Endothelial cell (in vitro differentiated cells): ENCODE data around the gene DIS3L2. TPM values are rescaled to one million over a fixed set of nuclear protein-coding genes. Genes with fewer than 3 reads are reported as not detected.
"Not testable (repeated sequence)": the region's sequence is repeated elsewhere in the genome, so short reads cannot be mapped to it uniquely, and the experiment has no call there.

Source experiments
- DNase-seq: peaks from one replicate; pipeline ENCODE4 v3.0.0; 2021; ENCODE audit warnings: low spot score
- H3K27ac Mint-ChIP-seq: one replicate; pipeline ENCODE4 v1.8.0; 2021; ENCODE audit warnings: mixed read lengths, inconsistent platforms; ENCODE audit not compliant: unreplicated experiment
- H3K27me3 Mint-ChIP-seq: one replicate; pipeline ENCODE4 v1.8.0; 2021; ENCODE audit warnings: mild to moderate bottlenecking, moderate library complexity, mixed read lengths, inconsistent platforms; ENCODE audit not compliant: unreplicated experiment
- H3K36me3 Mint-ChIP-seq: one replicate; pipeline ENCODE4 v1.8.0; 2021; ENCODE audit warnings: mild to moderate bottlenecking, low read depth, mixed read lengths, inconsistent platforms; ENCODE audit not compliant: unreplicated experiment
- H3K4me1 Mint-ChIP-seq: one replicate; pipeline ENCODE4 v1.8.0; 2021; ENCODE audit warnings: mild to moderate bottlenecking, mixed read lengths, inconsistent platforms; ENCODE audit not compliant: unreplicated experiment
- H3K4me3 Mint-ChIP-seq: one replicate; pipeline ENCODE4 v1.8.0; 2021; ENCODE audit warnings: mild to moderate bottlenecking, mixed read lengths, inconsistent platforms; ENCODE audit not compliant: unreplicated experiment
- H3K9me3 Mint-ChIP-seq: one replicate; pipeline ENCODE4 v1.8.0; 2021; ENCODE audit warnings: mixed read lengths, inconsistent platforms; ENCODE audit not compliant: unreplicated experiment
- CTCF ChIP-seq: fragments of 200-600 bp; sonication (generic); IDR thresholded peaks from one replicate; pipeline ENCODE4 v1.5.0; 2021; ENCODE audit warnings: antibody characterized with exemption; ENCODE audit not compliant: unreplicated experiment
- total RNA-seq: library from RNA; stranded (reverse); fragmentation: NEBNext Ultra II Directional; extraction: Animal tissue kit (Norgen Biotek cat#: 25700); gene quantifications from one replicate; pipeline ENCODE4 v1.2.1, GENCODE V29; 2021; ENCODE audit not compliant: unreplicated experiment

DIS3L2 gene
- total RNA-seq, 1 donor from 2014 or later = 42.1 TPM

DNA sequence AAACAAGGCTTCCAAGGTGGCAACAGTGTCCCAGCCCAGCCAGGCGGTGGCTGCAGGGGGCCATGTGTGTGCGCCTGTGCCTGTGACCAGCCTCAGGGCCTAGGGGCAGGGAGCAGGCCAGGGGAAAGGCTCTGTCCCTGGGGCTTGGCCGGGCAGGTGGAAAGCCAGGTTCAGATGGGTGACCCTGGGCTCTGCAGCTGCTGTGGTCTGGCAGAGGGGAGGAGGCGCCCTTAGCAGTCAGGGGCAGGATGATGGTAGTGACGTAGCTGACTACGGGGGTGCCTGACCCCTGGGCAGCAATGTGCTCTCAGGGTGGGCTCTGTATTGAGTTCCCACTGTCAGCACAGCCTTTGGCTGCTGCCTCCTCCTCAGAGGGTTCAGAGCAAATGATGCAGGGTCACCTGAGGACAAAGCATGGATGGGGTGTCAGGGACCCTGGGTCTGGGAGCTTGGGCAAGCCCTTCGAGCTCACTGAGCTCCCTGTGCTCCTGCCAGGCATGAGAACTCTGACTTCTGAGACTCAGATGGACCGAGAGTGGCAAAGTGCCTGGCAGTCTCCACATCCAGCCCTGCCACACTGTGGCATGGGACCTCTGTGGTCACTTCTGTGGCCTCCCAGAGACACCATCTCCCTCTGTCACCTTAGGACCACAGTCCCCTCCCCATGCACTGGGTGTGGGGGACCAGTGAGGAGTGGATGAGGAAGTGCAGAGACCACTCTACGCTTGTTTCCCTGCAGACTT is 360.5 kb downstream of the DIS3L2 start:
- Mint-ChIP-seq H3K4me1 (peaks cover 13% of the 10 kb centered on the region), H3K36me3 (peaks cover 8% of the 10 kb centered on the region), H3K27ac (no peak overlapping the region), H3K27me3 (peaks cover 8% of the 10 kb centered on the region), H3K4me3 (no peak overlapping the region), H3K9me3 (no peaks in the 10 kb centered on the region)
- TF ChIP-seq CTCF = no peak
- no peak for DNase-seq

GRCh38 chr2:232322560-232323327 is 361.2 kb downstream of the DIS3L2 start:
- DNase-seq = no peak
- no peak overlapping the region for H3K27ac Mint-ChIP-seq

DNA sequence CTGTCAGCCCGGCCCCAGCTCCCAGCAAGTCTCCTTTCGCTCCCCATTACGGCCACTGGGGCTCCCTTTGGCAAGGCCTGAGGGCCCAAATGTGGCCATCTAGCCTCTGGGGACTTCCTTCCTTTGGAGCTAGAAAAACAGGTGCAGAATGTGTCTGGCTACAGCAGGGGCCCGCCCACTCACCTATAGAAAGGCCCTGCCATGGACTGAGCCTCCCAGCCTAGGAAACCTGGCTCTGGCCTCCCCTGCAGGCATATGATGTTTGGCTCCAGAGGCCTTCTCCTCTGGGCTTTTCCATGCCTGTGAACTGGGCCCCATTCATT is 361.8 kb downstream of the DIS3L2 start:
- H3K4me1 Mint-ChIP-seq = peaks cover 13% of the 10 kb centered on the region

More at GRCh38 chr2:232322560-232323327, 361.2 kb downstream of the DIS3L2 start:
- Mint-ChIP-seq H3K36me3 (peaks cover 8% of the 10 kb centered on the region), H3K4me1 (peaks cover 16% of the 10 kb centered on the region), H3K9me3 (no peaks in the 10 kb centered on the region), H3K4me3 (no peak overlapping the region), H3K27me3 (peaks cover 8% of the 10 kb centered on the region)
- no peak for TF ChIP-seq CTCF

GRCh38 chr2:232323967-232324366 is 362.5 kb downstream of the DIS3L2 start:
- not testable (repeated sequence) for H3K9me3 Mint-ChIP-seq, H3K4me3 Mint-ChIP-seq, H3K27me3 Mint-ChIP-seq, DNase-seq, H3K36me3 Mint-ChIP-seq, H3K27ac Mint-ChIP-seq
- H3K4me1 Mint-ChIP-seq = peaks cover 12% of the 10 kb centered on the region

More for the DNA sequence above, 361.8 kb downstream of the DIS3L2 start:
- DNase-seq = no peak
- no peak for TF ChIP-seq CTCF
- no peak overlapping the region for H3K4me3 Mint-ChIP-seq
- peaks cover 8% of the 10 kb centered on the region for H3K36me3 Mint-ChIP-seq
- H3K27ac Mint-ChIP-seq = no peak overlapping the region
- H3K27me3 Mint-ChIP-seq = peaks cover 7% of the 10 kb centered on the region
- no peaks in the 10 kb centered on the region for H3K9me3 Mint-ChIP-seq

- no peak for DNase-seq
- Mint-ChIP-seq H3K27me3 (peaks cover 6% of the 10 kb centered on the region), H3K36me3 (peaks cover 4% of the 10 kb centered on the region), H3K4me3 (no peak overlapping the region), H3K4me1 (peaks cover 12% of the 10 kb centered on the region), H3K9me3 (no peaks in the 10 kb centered on the region), H3K27ac (no peak overlapping the region)
- TF ChIP-seq CTCF = no peak
Measured at GRCh38 chr2:232324778-232325177, 363.3 kb downstream of the DIS3L2 start.
